ENCODE measurements around the gene SBF1.

Gene SBF1

DNA sequence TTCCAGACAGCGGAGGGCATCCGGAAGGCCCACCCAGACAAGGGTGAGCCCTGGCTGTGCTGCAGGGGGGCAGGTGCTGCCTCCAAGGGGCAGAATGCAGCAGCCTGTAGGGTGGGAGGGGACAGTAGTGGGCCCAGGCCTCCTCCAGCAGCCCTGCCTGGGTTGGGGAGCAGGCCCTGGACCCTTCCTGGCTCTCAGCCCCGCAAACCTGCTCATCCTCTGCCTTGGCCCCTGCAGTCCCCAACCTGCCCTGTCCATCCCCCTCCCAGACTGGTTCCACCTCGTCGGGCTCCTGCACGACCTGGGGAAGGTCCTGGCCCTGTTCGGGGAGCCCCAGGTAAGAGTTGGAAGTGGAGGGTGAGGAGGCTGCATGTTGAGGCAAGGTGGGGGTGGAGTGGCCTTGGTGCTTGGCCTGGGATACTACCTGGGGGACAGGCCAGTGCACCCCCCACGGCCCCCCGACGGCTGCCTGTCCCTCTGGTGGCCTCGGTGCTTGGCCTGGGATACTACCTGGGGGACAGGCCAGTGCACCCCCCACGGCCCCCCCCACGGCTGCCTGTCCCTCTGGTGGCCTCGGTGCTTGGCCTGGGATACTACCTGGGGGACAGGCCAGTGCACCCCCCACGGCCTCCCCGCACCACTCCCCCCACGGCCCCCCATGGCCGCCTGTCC, 13.3 kb upstream of the SBF1 start:
- TF ChIP-seq, protein P1, sequence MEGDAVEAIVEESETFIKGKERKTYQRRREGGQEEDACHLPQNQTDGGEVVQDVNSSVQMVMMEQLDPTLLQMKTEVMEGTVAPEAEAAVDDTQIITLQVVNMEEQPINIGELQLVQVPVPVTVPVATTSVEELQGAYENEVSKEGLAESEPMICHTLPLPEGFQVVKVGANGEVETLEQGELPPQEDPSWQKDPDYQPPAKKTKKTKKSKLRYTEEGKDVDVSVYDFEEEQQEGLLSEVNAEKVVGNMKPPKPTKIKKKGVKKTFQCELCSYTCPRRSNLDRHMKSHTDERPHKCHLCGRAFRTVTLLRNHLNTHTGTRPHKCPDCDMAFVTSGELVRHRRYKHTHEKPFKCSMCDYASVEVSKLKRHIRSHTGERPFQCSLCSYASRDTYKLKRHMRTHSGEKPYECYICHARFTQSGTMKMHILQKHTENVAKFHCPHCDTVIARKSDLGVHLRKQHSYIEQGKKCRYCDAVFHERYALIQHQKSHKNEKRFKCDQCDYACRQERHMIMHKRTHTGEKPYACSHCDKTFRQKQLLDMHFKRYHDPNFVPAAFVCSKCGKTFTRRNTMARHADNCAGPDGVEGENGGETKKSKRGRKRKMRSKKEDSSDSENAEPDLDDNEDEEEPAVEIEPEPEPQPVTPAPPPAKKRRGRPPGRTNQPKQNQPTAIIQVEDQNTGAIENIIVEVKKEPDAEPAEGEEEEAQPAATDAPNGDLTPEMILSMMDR (IDR thresholded peaks at IDR 0.05) = no peak
- no peak for TF ChIP-seq ZFX (IDR thresholded peaks at IDR 0.05; ENCODE audit: borderline replicate concordance)

DNA sequence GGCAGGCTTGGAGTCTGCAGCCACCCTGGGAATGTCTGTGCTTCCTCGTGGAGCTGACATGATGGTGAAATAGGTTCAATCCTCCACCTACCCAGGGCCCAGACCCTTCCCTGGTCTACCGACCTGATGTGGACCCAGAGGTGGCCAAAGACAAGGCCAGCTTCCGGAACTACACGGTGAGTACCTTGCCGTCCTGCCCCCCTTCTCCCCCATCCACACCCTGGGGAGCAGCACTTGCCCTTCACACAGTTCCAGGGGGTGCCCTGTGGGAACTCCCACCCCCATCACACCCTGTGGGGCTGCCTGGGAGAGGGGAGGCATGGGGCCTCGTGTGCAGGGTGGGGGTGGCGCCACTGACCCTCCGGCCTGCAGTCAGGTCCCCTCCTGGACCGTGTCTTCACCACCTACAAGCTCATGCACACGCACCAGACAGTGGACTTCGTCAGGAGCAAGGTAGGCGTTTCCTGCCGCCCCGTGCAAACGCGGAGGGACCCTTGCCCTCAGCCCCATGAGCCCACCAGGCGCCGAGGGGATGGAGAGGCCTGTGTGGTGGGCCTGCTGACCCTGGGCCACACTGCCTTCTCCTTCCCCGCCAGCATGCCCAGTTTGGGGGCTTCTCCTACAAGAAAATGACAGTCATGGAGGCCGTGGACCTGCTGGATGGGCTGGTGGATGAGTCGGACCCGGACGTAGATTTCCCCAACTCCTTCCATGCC, 12.6 kb upstream of the SBF1 start:
- H3K27ac ChIP-seq = peak overlapping the region; percentile 95
- no peak for TF ChIP-seq ZFX (IDR thresholded peaks at IDR 0.05; ENCODE audit: borderline replicate concordance)
- TF ChIP-seq, protein P1 (IDR thresholded peaks at IDR 0.05) = no peak

More for the DNA sequence above, 13.3 kb upstream of the SBF1 start:
- H3K27ac ChIP-seq = no peak overlapping the region

DNA sequence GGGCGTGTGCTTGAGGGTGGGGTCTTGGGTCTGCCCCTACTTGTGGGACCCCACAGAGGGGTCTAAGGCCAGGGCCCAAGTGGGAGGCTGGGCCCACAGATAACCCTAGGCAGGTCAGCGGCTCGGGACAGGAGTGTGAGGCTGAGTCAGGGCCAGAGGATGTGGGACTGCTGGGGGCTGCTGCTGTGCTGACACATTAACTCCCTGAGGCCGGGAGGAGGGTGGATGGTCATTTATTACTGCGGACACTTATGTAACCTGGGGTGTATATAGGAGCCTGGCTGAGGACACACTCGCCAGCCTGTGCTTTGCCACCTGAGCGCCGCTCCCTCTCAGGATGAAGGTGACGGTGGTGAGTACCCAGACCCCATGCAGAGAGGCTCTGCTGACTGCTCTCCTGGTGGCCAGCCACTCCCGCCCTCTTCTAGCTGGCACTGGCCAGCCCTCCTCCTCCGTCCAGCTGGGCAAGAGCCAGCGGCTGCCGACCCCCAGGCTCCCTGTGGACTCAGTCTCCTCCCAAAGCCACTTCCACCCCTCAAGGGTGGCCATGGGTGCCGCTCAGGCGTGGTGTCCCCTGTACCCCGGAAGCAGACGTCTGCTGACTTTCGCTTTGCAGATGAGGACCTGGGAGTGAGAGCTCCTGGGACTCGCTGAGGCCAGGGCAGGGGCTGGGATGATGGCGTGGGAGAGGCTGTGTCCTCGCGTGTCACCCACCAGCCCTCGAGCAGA, 11.9 kb upstream of the SBF1 start, which contains the start of gene MIOX:
Gene MIOX, plus strand, starts transcription at position 299 of the 729 bp plus-strand sequence. Its CDS starts 39 bp downstream, at position 338.
- peak within 1 kb of the TSS; percentile 95 for H3K27ac ChIP-seq
- TF ChIP-seq, protein P1 (IDR thresholded peaks at IDR 0.05) = no peak
- no peak for TF ChIP-seq ZFX (IDR thresholded peaks at IDR 0.05; ENCODE audit: borderline replicate concordance)

DNA sequence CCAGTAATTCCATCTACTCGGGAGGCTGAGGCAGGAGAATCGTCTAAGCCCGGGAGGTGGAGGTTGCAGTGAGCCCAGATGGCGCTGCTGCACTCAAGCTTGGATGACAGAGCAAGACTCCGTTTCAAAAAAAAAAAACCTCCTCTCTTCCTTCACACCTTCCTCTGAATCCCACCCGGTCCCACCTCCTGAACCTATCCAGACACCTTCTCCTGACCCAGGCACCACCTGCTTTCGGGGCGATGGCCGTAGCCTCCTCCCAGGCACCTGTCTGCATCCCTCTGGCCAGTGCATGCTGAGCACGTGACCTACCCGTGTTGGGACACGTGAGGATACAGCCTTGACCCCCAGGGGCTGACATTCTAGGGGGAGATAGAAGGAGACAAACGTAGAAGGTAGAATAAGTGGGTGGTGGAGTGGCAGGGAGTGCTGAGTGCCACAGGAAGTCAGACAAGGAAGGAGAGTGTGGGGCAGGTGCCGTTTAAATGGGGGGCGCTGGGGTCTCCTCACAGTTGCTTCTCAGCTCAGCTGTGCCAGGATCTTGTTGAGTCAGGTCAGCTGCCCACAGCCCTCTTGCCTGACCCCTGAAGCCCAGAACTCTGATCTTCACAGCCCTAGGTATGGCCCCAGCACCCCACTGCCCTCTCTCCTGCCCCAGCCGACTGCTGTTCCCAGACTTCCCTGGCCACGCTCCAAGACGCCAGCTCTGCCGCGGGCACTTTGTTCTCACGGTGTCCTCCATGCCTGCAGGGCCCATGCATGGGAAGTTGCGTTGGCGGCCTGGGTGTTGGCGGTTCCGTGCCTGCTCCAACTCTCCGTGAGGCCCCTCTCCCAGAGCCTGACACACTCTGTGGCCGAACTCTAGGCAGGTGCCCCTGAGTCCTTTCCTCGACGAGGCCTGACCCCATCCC, 10.6 kb upstream of the SBF1 start:
- TF ChIP-seq, protein P1 (IDR thresholded peaks at IDR 0.05) = peak; percentile 73
- no peak for TF ChIP-seq ZFX (IDR thresholded peaks at IDR 0.05; ENCODE audit: borderline replicate concordance)
- peak overlapping the region; percentile 95 for H3K27ac ChIP-seq

DNA sequence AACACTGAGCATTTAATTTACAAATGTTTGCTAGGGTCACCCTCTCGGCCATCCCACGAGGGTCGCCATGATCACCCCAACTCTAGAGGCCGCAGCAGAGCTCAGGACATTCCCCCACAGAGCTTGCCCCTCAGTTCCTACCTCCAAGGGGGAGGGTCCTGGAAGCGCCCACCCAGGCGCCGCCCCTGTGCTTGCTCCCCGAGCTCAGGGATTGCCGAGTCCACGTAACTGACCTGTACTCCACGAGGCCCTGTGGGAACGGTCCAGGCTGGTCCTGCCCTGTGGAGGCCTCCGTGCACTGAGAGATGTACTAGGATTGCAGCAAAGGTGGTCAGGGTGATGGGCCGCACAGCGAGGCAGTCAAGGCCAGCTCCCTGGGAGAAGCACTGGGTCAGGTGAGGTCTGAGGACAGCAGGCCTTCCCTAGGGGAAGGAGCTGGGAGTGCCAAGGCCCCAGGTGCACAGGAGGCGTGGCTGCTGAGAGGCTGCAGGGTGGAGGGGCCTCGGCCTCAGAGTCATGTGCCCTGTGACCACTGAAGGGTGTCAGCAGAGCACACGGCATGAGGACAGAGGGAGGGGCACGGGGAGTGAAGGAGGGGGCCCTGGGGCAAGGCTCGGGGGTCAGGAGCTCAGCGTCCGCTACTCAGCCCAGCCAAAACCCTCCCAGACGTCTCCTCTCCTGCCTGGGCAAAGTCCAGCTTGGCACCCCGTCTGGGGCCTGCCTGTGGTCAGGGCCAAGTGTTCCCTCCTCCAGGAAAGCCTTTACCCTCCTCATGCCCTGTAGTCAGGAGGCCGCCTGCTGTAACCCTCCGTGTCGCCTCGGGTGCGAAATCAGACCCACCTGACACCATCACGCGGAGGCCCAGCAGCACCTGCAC, 9.4 kb upstream of the SBF1 start:
- peak overlapping the region; percentile 95 for H3K27ac ChIP-seq
- no peak for TF ChIP-seq ZFX (IDR thresholded peaks at IDR 0.05; ENCODE audit: borderline replicate concordance)
- TF ChIP-seq, protein P1 (IDR thresholded peaks at IDR 0.05) = no peak

DNA sequence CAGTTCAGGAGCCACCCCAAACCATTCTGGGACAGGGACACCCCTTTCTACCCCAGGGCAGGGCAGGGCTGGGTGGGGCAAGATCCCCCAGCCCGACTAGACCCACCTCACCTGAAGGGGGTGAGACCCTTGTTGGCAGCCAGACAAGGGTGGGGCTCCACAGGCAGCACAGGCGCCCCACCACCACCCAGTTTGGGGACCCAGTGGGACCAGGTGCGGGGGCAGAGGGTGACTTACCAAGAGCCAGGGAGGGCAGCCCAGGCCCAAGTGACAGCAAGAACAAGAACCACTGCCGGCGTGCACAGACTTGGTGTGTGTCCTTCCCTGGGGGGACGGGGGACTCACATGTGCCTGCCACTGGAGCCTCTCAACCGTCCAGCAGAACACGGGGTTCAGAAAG, 8.7 kb upstream of the SBF1 start:
- H3K27ac ChIP-seq = peak overlapping the region; percentile 95
- TF ChIP-seq, protein P1 (IDR thresholded peaks at IDR 0.05) = no peak
- no peak for TF ChIP-seq ZFX (IDR thresholded peaks at IDR 0.05; ENCODE audit: borderline replicate concordance)

All from 22Rv1 (cell line).